HG02938 (cell line): ENCODE measurements around the gene SMIM43.

Experiments
- ATAC-seq: cut with Tn5 transposase; IDR thresholded peaks from one replicate; pipeline ENCODE4 v1.9.1; 2021; ENCODE audit warnings: mild to moderate bottlenecking, moderate library complexity; ENCODE audit not compliant: unreplicated experiment

SMIM43 gene

DNA sequence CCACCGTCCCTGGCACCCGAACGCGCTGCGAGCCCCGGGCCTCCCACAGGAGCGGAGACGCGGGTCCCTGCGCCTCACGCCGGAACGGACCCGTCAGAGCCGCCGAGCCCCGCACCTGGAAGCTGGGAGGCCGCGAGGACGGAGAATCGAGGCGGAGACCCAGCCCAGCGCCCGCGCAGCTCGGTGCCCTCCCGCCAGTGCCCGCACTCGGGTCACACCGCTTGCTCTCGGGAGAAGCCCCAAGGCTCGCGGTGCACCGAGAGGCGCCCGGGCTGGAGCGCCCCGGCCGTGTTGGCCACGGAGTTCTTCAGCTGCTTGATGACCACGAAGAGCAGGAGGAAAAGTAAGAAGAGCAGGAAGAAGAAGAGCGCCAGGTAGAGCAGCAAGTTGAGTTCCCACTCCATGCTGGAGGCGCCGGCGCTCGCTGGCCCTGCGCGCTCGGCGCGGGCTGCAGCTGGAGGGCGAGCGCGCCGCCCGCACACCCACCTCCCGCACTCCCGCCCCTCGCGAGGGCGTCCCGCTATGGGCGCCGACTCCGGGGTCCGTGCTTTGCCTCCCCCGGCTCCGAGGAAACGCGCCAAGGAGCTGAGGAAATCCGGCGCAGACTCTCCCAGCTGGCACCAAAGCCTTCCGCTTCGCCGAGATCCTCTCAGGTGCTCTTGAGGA, at the start of gene SMIM43:
Gene SMIM43 (minus strand): TSS at position 463 of the 666 bp plus-strand sequence. CDS start 59 bp downstream, at position 404.
- no peak for ATAC-seq

DNA sequence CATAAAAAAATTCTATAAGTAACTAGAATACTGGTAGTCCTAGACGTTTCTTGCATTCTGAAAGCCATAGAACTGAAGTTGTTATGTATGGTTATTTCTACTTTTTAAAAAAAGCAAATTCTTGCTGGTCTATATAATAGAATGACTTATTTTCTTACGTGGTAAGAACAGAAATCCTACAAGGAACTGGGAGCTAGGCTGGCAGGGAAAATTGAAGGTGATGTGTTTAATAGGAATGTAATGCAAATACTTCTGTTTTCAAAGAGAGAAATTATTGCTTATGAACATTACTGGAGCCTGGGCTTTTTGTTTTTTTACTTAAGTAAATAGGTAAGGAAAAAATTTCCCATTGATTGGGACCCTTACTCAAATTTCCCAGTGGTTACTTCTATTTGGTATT, 49.8 kb upstream of the SMIM43 start:
- no peak for ATAC-seq

GRCh38 chr4:121811122-121811521, 46.2 kb upstream of the SMIM43 start:
- no peak for ATAC-seq

DNA sequence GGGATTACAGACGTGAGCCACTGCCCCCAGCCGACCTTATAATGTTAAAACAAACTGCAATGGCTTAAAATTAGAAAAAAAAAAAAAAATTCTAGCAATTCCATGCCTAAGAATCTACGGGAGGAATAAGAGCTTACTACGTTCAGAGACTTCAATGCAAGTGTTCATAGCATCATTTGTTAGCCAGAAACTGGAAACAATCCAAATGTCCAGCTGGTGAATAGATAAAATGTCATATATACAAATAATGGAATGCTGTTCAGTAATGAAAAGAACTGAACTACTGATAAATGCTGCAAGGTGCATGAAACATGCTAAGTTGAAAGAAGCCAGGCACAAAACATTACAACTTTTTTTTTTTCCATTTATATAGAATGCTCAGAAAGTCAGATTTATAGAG, 41.4 kb upstream of the SMIM43 start:
- no peak for ATAC-seq

- no peak for ATAC-seq
Measured at GRCh38 chr4:121801715-121802075, 36.7 kb upstream of the SMIM43 start.

- ATAC-seq: peak; percentile 75
Measured at GRCh38 chr4:121800961-121801714, 36.2 kb upstream of the SMIM43 start, which contains the start of gene EXOSC9. Gene EXOSC9 (plus strand): TSS chr4:121801323. CDS start chr4:121801425, 102 bp downstream.

- peak; percentile 11 for ATAC-seq
Measured at GRCh38 chr4:121800638-121800960, 35.6 kb upstream of the SMIM43 start.

DNA sequence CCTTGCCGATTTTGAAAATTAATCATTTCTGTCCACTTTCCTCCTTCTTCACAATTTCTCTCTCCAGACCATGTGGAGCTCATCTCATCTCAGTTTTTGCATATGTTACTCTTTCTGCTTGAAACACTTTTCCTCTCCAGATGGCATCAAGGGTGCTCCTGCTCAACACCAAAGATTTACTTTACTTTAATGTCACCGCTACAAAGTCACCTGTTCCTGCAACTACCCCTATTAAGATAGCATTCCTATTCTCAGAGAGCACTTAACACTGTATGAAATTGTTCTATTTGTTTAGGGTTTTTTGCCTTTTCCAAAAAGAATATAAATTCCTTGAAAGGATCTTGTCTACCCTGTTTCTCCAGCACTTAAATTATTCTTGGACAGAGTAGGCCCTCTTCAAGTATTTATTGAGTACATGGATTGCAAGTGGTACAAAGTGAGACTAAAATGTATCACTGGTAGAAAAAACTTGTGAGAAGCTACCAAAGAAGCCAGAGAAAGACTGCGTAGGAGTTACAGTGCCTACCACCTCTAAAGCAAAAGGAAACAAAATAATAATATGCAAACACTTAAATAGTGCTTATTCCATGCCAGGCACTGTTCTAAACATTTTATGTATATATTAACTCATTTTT, 35.0 kb upstream of the SMIM43 start:
- ATAC-seq: no peak

DNA sequence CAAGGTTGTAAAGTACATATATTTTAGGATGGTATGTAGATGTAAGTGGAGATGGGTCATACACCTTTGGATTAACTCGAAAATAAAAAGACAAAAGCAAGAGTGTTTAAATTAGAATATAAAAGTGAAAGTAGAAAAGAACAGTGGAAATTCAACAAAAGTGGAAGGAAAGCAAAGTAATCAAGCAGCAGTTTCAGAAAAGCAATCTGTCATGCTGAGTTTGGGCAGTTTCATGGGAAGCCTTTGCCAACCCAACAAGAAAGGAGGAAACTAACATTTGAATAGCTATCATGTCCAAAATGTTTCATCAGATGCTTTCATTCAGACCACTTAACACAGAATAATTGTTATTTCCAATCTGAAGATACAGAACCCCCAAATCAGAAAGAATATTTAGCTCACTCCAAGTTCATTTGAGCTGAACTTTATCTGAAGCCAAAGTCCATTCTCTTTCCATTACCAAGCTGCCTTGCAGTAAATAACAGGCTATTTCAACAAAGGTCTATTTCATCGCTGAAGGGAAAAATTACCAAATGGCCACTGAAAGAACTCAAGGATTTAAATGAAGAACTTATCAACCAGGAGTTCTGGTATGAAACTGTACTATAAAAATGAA, 34.4 kb upstream of the SMIM43 start:
- ATAC-seq: no peak

DNA sequence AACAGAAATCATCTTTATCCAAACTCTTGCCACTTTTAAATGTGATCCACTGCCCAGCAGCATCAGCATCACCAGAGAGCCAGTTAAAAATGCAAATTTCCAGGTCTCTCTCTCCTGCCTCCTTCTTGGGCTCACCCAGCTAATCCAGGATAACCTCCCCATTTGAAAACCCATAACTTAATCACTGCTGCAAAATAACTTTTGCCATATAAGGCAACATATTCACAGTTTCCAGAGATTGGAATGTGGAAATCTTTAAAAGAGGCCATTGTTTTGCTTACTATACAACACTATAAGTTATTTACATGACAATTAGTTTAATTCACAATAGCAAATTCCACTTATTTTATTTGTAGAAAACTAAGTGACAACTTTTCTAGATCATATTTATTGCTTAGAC, 31.3 kb upstream of the SMIM43 start:
- ATAC-seq: no peak

DNA sequence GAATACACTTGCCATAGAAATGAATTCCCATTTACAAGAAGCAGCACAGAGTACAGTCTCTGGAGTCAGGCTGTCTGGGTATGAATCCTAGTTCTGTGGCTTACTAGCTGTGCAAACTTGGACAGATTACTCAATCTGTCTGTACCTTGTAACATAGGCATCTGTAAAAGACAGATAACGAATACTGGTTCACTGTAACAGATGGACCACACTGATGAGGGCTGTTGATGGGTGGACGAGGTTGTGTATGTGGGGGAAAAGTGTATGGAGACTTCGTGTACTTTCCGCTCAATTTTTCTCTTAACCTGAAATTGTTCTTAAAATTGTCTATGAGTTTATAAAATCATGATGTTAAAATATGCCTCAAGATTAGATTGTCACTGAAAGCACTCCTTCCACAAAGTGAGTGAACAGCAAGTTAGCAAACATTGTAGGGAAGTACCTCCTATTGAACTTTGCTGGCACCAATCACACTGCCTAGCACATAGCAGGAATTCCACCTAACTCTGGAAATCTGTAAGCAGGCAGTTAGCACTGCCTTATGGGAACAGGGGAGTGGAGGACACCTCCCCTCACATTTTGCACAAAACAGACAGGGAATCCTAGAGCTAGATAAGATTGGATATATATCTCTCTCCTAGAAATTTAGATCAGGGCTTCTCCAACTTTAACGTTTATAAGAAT, 29.7 kb upstream of the SMIM43 start:
- no peak for ATAC-seq

DNA sequence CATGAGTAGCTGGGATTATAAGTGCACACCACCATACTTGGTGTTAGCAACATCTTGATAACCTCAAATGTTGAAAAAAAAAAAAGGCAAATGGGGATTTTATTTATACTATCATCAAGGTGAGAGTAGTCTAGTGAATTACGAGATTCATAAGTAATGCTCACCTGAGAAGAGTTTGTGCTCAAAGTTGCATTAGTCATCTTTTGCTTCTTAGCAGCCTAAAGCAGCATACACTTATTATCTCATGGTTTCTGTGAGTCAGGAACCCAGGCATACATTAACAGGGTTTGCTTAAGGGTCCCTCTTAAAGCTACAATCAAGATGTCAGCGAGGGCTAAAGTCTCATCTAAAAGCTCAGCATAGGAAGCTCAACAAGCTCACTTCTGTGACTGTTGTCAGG, 28.0 kb upstream of the SMIM43 start:
- ATAC-seq: no peak

- ATAC-seq: no peak
Measured at GRCh38 chr4:121791481-121791880, 26.5 kb upstream of the SMIM43 start.

DNA sequence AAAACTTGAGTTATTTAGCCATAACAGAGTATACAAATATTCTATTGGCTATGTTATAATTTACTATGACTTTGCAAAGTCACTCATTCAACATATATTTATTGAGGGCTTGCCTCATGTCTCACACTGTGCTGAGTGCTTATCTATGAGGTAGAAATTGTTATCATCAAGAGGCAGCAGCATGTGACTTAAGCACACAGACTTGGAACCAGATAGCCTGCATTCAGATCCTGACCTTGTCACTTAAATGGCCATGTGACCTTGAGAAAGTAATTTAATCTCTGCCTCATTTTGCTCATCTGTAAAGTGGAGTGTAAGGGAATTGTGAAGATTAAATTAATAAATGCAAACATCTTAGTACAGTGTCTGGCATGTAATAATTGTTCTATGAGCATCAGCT, 26.0 kb upstream of the SMIM43 start:
- no peak for ATAC-seq

GRCh38 chr4:121789960-121790829, 25.2 kb upstream of the SMIM43 start:
- ATAC-seq: no peak

GRCh38 chr4:121789455-121789854, 24.5 kb upstream of the SMIM43 start:
- ATAC-seq: no peak

- peak; percentile 88 for ATAC-seq
Measured at GRCh38 chr4:121788896-121789295, 23.9 kb upstream of the SMIM43 start.

DNA sequence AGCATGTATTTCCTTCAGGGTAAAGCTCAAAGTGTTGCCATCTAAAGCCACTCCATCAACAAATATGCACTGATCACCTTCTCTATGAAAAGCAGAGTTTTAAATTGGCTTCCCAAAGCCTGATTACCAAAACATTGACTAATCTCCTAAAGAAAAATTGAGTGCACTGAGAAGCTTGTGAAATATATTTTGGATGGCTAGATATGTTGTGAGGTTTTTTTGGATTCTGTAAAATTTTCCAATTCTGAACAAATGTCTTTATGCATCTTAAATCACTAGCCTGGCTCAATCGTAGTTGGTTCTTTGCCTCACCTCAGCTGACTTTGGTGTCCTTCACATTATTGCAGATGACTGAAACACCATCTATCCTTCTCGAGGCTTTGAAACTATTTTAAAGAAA, 21.3 kb upstream of the SMIM43 start:
- no peak for ATAC-seq

DNA sequence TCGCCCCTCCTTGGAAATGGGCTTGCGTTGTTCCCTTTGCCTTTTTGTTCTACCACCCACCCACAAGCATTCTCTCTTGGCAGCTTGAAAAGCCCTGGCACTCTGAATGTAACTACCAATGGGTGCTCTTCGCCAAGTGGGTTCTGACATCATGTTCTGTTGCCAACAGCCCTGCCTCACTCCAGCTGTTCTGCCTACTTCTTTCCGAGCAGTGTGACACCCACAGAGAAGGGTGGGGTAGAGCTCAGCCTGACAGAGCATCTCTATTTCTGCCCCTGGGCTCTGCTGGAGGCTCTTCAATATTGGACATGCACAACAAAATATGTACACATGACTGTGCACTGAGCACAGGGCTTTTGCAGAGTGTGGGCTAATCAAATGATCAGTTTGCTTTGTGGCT, 20.5 kb upstream of the SMIM43 start:
- no peak for ATAC-seq

GRCh38 chr4:121784975-121785374, 20.0 kb upstream of the SMIM43 start:
- no peak for ATAC-seq
